Ureter (tissue), 1 donor: ENCODE measurements around the gene ITPKA. TPM values are rescaled to one million over a fixed set of nuclear protein-coding genes. Genes with fewer than 3 reads are reported as not detected.

Experiments
- total RNA-seq: library from RNA; stranded (reverse); gene quantifications from one replicate; pipeline ENCODE4 v1.2.4, GENCODE V29; 2023
- donor health status: DM: yes; HTN: yes; CAD: no.

Gene ITPKA
- total RNA-seq, 1 donor from 2014 or later: 0.29 TPM

Other genes starting within 250 kb of the ITPKA start
- gene OIP5, start 161.3 kb upstream of the ITPKA start, total RNA-seq: not detected
- gene NUSAP1, start 161.0 kb upstream of the ITPKA start, total RNA-seq: 1.5 TPM
- 14.6 TPM for gene NDUFAF1, start 91.4 kb upstream of the ITPKA start, total RNA-seq
- gene RTF1, start 76.8 kb upstream of the ITPKA start, total RNA-seq: 33.2 TPM
- gene LTK, start 20.0 kb downstream of the ITPKA start, total RNA-seq: 0.73 TPM
- gene RPAP1, start 50.4 kb downstream of the ITPKA start, total RNA-seq: 34.5 TPM
- 9.6 TPM for gene TYRO3, start 65.3 kb downstream of the ITPKA start, total RNA-seq
- 65.2 TPM for gene MGA, start 166.5 kb downstream of the ITPKA start, total RNA-seq